GM10266 (cell line): ENCODE results near the gene TCF7L1.

Experiments
- DNase-seq: peaks from one replicate; pipeline ENCODE4 v3.0.0; 2012; ENCODE audit errors: extremely low spot score
- TF ChIP-seq, protein P1 (sequence below): IDR thresholded peaks from 2 replicates; pipeline ENCODE4 v1.5.1; 2012; ENCODE audit warnings: mild to moderate bottlenecking, low read depth; ENCODE audit not compliant: control insufficient read depth, insufficient read depth; ENCODE audit errors: missing control alignments

The TCF7L1 gene

DNA sequence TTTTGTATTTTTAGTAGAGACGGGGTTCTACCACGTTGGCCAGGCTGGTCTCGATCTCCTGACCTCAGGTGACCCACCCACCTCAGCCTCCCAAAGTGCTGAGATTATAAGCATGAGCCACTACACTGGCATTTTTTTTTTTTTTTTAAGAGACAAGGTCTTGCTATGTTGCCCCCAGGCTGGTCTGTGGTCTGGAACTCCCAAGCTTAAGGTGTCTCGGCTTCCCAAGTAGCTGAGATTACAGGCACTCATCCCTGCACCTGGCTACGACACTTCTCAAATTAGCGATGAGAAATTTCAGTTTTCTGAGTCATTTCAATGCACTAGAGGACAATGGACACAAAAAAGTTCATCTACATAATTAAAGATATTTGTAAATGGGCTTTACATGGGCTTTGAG is 36.6 kb upstream of the TCF7L1 start:
- DNase-seq, result no peak
- TF ChIP-seq, protein P1, sequence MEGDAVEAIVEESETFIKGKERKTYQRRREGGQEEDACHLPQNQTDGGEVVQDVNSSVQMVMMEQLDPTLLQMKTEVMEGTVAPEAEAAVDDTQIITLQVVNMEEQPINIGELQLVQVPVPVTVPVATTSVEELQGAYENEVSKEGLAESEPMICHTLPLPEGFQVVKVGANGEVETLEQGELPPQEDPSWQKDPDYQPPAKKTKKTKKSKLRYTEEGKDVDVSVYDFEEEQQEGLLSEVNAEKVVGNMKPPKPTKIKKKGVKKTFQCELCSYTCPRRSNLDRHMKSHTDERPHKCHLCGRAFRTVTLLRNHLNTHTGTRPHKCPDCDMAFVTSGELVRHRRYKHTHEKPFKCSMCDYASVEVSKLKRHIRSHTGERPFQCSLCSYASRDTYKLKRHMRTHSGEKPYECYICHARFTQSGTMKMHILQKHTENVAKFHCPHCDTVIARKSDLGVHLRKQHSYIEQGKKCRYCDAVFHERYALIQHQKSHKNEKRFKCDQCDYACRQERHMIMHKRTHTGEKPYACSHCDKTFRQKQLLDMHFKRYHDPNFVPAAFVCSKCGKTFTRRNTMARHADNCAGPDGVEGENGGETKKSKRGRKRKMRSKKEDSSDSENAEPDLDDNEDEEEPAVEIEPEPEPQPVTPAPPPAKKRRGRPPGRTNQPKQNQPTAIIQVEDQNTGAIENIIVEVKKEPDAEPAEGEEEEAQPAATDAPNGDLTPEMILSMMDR, result no peak

DNA sequence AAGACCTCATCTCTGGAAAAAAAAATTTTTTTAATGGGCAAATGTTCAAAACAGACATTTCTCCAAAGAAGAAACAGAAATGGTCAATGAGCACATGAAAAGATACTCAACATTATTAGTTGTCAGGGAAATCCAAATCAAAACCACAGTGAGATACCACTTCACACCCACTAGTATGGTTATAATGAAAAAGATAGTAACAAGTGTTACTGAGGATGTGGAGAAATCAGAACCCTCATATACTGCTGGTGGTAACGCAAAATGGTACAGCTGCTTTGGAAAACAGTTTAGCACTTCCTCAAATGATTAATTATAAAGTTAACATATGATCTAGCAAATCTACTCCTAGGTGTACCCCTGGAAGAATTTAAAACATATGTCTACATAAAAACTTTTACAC is 29.0 kb upstream of the TCF7L1 start:
- TF ChIP-seq, protein P1, result no peak
- no peak for DNase-seq

DNA sequence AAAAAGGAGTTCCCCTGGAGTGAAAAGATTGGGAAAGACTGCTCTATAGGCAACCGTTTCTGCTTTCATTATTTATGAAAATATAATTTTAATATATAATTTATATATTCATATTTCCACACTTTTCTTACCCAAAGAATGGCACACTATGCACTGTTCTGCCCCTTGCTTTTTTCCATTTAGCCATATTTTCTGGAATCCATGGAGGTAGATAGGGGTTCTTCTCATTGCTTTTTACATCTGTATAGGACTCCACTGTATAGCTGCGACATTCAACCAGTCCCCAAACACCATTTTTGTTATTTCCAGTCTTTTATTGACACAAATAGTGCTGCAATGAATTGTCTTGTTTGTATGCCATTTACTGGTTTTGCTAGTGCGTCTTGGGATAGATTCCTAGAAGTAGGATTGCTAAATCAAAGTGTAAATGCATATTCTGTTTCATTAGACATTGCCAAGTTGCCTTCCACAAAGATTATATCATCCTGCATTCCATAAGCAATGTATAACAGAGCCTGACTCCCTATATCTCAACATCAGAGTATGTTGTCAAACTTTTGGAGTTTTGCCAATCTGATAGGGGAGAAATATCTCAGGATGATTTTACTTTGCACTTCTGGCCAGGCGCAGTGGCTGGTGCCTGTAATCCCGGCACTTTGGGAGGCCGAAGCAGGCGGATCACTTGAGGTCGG is 26.6 kb upstream of the TCF7L1 start:
- TF ChIP-seq, protein P1, result no peak
- DNase-seq, result no peak

DNA sequence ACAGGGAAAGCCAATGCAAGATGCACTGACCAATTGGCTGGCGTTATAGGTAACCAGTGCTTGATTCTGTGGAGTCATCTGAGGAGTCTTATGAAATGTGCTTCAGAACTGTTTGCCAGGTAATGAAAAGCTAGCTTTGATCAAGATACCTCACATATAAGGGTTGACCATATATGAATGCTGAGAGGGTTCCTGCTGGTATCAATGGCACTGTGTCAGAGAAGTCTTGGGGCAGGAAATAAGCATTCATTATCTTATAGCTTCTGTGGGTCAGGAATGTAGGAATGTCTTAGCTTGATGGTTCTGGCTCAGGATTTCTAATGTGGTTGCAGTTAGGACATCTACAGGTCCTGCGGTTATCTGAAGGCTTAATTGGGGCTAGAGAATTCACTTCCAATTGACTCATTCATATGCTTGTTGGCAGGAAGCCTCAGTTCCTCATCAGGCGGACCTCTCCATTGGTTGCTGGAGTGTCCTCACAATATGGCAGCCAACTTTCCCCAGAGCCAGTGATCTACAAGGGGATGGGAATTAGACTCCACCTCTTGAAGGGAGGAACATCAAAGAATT is 22.1 kb upstream of the TCF7L1 start:
- TF ChIP-seq, protein P1, result no peak
- no peak for DNase-seq

DNA sequence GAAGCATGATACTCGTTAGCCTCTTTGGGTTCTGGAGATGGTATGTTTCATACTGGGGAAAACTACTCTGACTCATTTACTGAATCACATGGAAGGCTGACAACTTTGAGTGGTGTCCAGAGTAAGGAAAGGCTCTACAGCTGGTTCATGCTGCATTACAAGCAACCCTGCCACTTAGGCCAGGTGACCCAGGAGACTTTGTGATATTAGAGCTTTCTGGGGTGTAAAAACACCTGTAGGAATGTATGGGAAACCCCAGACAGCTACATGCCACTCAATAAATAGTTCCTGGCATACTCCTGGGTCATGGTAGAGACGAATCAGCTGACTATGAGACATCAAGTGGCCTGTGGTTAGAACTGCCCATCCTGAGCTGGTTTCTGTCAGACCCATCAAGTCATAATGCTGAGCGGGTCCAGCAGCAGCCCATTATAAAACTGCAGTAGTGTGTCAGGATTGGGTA is 21.3 kb upstream of the TCF7L1 start:
- DNase-seq, result no peak
- TF ChIP-seq, protein P1, result no peak

DNA sequence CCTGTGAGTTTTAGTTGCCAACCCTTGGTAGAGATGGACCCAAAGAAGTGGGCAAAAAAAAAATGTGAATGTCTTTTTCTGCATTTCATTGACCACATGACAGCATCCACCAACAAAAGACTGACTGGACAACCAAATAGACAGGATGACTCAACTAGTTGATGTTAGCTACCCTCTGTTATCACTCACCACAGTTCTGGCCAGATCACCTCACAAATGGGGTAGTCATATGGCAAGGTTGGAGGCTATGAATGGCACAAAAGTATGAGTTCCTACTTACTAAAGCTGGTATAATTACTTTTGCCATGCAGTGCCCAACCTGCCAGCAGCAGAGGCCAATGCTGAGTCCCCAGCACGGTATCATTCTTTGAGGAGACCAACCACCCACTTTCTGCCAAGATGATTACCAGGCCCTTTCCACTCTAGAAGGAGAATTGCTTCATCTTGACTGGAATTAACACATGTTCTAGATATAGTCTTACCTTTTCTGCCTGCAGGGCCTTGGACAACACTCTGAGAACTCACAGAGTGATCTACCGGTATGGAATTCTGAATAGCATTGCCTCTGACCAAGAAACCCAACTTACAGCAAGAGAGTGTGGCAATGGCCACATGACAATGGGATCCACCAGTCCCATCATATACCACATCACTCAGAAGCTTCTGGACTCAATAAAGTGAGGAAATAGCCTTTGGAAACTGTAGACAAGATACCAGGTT is 20.1 kb upstream of the TCF7L1 start:
- DNase-seq, result no peak

More for the DNA sequence above, 20.1 kb upstream of the TCF7L1 start:
- TF ChIP-seq, protein P1, result no peak
